HG02588 (cell line): ENCODE data around the gene CFAP410.

ENCODE experiments used
- ATAC-seq: cut with Tn5 transposase; IDR thresholded peaks from one replicate; pipeline ENCODE4 v1.9.1; 2021; ENCODE audit warnings: mild to moderate bottlenecking, moderate library complexity; ENCODE audit not compliant: unreplicated experiment

CFAP410 gene

GRCh38 chr21:44338971-44339910 is at the start of gene CFAP410:
Gene CFAP410, minus strand, starts transcription at chr21:44339390. Its CDS starts 196 bp downstream, at chr21:44339194.
- peak; percentile 90 for ATAC-seq

GRCh38 chr21:44384968-44385367 is 45.8 kb upstream of the CFAP410 start:
- ATAC-seq: no peak

DNA sequence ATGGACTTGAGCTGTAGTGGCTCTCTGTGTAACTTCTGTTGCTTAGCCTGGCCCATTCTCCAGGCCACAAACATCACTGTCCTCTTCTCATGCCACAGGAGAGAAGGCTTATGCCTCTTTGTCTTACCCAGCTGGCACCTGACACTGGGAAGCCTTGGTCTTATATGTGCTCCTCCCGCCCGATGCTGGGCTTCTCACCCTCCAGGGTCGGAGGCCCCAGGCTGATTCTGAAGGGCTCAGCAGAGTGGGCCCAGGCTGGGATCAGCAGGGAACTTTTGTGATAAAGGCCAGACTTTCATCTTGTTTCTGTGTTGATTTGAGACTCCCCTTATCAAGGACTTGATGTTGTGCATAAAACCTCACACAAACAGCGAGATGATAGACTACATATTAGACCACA is 44.0 kb upstream of the CFAP410 start:
- ATAC-seq: no peak

GRCh38 chr21:44382536-44382935 is 43.3 kb upstream of the CFAP410 start:
- ATAC-seq: no peak

DNA sequence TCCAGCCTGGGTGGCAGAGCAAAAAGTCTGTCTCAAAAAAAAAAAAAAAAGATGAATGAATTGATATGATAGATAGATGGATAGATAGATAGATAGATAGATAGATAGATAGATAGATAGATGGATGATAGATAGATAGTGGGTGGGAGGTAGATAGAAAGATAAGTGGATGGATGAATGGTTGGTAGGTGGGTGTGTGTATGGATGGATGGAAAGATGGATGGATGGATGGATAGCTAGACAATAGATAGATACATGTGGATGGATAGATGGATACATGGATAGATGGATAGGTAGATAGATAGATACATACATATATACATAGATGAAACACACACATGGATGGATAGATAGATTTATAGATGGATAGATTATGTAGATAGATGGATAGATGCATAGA is 42.7 kb upstream of the CFAP410 start:
- no peak for ATAC-seq

DNA sequence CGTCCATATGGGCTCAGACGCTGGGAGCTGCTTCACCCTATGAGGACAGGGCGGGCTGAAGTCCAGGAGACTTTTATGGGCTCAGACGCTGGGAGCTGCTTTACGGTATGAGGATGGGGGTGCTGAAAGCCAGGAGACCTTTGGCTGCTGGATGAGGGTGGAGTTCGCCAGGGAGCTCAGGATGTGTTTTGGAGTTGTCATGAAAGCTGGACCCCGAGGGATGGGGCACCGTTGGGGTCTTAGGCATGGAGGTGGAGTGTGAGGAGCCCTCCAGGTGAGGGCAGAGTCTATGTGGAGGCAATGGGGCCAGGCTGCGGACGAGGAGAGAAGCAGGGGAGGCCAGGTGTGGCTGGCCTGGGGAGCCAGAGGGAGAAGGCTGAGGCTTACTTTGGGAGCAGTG is 41.7 kb upstream of the CFAP410 start:
- ATAC-seq: no peak

- no peak for ATAC-seq
These were observed 41.0 kb upstream of the CFAP410 start for GRCh38 chr21:44379991-44380865.

DNA sequence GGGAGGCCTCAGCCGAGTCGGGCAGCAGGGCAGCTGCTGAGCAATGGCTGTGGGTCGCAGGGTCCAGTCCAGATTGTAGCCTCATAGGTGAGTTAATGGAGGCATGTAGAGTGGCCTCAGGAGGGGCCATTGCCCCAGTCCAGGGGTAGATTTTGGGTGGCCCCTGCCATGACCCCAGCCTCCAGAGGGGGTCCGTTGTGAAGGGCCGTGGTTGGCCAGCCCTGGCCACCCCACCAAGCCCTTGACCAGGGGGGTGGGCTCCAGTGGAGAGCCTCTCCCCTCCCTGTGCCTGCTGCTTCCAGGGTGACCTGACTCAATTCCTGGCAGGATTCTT is 40.3 kb upstream of the CFAP410 start:
- ATAC-seq: no peak

- ATAC-seq: no peak
These were observed 39.7 kb upstream of the CFAP410 start for GRCh38 chr21:44378646-44379514.

DNA sequence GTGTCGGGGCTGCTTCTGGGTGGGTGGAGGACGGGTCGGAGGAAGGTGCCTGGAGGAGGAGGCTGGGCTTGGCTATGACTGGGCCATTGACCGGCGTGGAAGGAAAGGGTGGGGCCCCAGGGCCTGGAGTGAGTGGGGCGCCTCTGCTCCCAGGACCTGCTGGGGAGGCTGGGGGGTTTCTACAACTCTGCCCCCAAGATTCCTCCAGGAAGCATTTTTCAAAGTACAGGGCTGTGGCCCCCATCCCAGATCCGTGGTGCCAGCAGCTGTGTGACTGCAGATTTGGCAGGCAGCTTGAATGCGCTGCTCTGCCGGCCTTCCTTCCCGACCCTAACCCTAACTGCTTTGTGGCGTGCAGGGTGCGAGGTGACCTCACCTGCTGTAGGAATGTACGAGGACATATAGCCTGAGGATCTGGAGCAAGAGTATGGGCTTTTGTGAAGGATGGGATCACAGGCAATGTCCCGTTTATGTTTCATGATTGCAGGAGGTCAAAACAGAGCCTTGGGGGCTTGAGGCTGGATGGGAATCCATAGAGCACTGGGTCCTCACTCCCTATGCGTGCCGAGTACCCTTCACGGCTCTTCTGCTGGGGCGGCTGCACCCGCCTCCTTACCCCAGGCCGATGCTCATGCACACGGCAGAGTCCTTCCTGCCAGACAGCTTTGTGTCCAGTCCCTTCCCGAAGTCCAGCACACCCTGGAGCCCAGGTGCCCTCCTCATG is 38.9 kb upstream of the CFAP410 start:
- no peak for ATAC-seq

DNA sequence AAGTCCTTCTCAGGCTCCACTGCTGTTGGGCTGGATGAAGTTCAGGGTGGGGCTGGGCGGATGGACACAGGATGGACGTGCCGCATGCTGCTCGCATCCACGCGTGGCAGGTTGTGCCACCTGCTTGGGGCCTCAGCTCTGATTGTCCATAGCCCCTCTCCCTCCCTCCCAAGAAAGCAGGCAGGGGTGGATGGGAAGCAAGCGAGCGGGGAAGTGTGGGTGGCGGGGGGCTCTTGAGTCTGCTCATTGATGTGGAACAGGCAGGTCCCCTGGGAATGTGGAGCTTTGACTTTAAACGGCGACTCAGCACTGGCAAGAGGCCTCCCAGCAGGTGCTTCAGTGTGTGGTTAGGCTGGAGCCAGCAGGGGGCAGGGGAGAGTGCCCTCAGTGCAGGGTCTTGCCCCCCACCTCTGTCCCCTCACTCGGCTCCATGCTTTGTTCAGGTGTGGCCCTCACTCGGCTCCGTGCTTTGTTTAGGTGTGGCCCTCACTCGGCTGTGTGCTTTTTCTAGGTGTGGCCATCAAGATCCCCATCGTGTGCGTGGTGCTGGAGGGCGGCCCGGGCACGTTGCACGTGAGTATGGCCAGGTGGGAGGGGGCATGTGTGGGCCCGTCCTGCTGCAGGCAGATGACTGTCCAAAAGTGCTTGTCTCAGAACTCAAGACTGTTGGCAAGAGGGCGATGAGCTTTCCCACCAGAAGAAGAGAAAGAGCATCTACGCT is 38.2 kb upstream of the CFAP410 start:
- ATAC-seq: no peak

DNA sequence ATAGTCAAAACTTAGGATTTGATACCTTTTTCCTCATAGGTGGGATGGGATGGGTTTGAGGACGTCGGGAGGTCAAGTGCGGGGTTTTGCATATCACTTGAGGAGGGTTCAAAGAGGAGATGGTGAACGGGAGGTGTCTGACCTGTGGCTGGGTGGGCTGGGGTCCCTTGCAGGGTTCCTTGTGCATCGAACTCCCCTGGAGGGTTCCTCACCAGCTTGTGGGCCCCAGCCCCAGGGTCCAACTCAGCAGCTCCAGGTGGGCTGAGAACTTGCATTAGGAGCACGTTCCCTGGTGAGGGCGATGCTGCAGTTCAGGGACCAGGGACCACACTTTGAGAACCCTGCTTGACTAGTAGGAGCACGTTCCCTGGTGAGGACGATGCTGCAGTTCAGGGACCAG is 37.4 kb upstream of the CFAP410 start:
- no peak for ATAC-seq

GRCh38 chr21:44375761-44376241 is 36.6 kb upstream of the CFAP410 start:
- ATAC-seq: no peak

DNA sequence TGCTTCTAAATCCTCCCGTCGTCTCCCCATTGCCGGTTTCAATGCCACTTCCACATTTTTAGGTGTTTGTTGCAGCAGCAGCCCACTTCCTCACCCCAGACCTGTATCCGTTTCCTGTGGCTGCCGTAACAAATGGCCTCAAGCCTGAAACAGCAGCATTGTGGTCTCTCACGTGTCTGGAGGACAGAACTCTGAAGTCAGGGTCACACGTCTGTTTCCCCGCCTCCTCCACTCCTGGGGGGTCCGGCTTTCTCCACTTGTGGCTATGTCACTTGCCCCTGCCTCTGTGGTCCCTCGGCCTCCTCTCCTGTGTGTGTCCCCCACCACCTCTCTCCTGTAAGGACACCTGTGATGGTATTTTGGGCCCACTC is 36.1 kb upstream of the CFAP410 start:
- ATAC-seq: no peak

- no peak for ATAC-seq
These were observed 35.6 kb upstream of the CFAP410 start for GRCh38 chr21:44374601-44375280.

- no peak for ATAC-seq
These were observed 33.4 kb upstream of the CFAP410 start for GRCh38 chr21:44372616-44373015.

DNA sequence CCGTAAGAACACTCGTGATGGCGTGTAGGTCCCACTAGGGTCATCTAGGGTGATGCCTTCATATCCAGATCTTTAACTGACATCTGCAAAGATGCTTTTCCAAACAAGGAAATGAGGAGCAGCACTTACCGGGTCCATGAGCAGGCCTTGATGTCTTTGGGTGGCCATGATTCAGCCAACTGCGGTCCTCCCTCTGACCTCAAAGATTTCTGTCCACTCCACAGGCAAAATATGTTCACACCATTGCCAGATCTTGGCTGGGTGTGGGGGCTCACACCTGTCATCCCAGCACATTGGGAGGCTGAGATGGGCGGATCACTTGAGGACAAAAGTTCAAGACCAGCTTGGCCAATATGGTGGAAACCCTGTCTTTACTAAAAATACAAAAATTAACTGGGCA is 32.4 kb upstream of the CFAP410 start:
- ATAC-seq: no peak

DNA sequence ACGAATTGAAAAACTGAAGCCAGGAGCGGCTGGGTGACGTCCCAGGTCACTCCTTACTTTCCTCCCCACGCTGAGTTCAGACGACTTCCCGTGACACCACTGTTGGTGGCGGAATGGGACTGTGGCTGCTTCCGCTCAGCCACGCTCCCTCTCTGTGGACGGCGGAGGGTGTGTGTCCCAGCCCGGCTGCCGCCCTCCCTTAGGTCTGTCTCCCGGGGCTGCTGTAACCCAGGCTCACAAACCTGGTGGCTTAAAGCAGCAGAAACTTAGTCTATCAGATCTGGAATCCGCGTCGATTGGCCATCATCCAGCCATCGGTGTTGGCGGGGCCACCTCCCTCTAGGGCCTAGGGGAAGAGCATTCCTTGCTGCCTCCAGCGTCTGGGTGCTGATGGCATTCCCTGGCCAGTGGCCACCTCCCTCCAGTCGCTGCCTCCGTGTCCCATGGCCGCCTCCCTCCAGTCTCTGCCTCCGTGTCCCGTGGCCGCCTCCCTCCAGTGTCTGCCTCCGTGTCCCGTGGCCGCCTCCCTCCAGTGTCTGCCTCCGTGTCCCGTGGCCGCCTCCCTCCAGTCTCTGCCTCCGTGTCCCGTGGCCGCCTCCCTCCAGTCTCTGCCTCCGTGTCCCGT is 31.7 kb upstream of the CFAP410 start:
- ATAC-seq: no peak
